ENCODE measurements around the gene SATB2.

Gene SATB2

DNA sequence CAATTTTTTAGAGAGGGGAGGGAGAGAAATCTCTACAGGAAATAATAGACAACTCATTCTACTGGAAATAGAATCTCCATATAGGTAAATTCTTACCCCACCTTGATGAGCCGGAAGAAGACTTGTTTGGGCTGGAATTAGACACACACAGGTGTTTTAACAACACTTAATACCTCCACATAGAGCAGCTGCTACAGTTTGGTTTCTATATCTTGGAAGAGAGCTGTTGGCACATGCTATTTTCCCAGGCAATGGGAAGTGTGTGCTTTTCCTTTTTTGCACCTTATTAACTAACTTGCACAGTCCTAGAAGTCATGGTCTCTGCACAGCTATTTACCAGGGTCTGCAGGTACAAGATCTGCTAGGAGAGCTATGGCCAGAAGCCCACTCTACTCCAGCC lies 73.7 kb downstream of the SATB2 start:
- TF ChIP-seq, protein P1, sequence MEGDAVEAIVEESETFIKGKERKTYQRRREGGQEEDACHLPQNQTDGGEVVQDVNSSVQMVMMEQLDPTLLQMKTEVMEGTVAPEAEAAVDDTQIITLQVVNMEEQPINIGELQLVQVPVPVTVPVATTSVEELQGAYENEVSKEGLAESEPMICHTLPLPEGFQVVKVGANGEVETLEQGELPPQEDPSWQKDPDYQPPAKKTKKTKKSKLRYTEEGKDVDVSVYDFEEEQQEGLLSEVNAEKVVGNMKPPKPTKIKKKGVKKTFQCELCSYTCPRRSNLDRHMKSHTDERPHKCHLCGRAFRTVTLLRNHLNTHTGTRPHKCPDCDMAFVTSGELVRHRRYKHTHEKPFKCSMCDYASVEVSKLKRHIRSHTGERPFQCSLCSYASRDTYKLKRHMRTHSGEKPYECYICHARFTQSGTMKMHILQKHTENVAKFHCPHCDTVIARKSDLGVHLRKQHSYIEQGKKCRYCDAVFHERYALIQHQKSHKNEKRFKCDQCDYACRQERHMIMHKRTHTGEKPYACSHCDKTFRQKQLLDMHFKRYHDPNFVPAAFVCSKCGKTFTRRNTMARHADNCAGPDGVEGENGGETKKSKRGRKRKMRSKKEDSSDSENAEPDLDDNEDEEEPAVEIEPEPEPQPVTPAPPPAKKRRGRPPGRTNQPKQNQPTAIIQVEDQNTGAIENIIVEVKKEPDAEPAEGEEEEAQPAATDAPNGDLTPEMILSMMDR (IDR thresholded peaks at IDR 0.05; ENCODE audit: insufficient read depth, low read length, missing control alignments) = no peak
- POLR2A ChIA-PET = no interaction called here
- DNase-seq (ENCODE audit: low read depth, low spot score) = no peak
- CTCF ChIA-PET = no interaction called here
- no peak overlapping the region for H3K4me3 ChIP-seq (ENCODE audit: low read depth, low read length)

- DNase-seq (ENCODE audit: low read depth, low spot score) = no peak
- ChIA-PET CTCF (no interaction called here), POLR2A (no interaction called here)
- TF ChIP-seq, protein P1 (IDR thresholded peaks at IDR 0.05; ENCODE audit: insufficient read depth, low read length, missing control alignments) = no peak
- H3K4me3 ChIP-seq (ENCODE audit: low read depth, low read length) = no peak overlapping the region
Measured at GRCh38 chr2:199383021-199383420, 74.7 kb downstream of the SATB2 start.

DNA sequence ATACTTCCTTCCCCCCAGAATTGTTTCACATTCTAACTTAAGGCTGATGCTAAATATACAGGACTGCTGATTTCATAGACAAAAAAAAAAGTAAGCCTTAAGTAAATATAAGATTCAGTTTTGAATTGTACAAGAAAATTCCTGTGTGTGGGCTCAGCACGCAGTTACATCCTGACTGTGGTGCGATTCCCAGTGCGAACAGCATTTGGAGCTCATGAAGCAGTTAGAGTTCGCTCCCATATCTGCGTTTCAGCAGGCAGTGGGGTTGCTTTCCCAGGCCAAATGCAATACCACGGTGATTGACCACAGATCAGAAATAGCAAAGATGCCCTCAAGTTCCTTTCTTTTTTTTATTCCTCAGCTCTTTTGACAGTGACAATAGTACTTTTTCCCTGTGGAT lies 75.6 kb downstream of the SATB2 start:
- CTCF ChIA-PET = interaction anchor here (1.4 kb wide), 1 partner anchor 10 kb away, joined by 3 read pairs; no protein-coding TSS in a partner anchor
- TF ChIP-seq, protein P1 (IDR thresholded peaks at IDR 0.05; ENCODE audit: insufficient read depth, low read length, missing control alignments) = no peak

DNA sequence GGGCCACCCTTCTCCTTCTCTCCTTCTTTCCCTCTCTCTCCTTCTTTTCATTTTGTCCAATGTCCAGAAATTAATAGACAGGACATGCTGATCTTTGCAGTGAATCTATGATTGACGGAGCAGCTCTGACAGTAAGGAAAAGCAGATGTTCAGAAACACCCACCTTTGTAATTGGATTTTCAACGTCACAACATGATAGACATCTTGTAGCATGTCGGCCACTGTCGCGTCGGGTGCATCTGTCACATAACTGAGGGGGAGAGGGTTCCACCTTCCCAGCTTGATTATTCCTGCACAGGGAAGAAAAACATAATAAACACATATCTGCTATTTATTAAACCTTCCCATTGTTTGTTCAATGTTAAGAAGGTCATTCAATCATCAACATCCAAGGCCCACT lies 76.2 kb downstream of the SATB2 start:
- H3K4me3 ChIP-seq (ENCODE audit: low read depth, low read length) = no peak overlapping the region
- no peak for DNase-seq (ENCODE audit: low read depth, low spot score)
- ChIA-PET POLR2A (no interaction called here), CTCF (interaction anchor here (0.7 to 1.4 kb wide), 2 partner anchors 10 to 12 kb away, joined by 3 to 4 read pairs; no protein-coding TSS in a partner anchor)
- TF ChIP-seq, protein P1 (IDR thresholded peaks at IDR 0.05; ENCODE audit: insufficient read depth, low read length, missing control alignments) = no peak

More for the DNA sequence above, 75.6 kb downstream of the SATB2 start:
- no peak overlapping the region for H3K4me3 ChIP-seq (ENCODE audit: low read depth, low read length)
- peak; percentile 14 for DNase-seq (ENCODE audit: low read depth, low spot score)
- POLR2A ChIA-PET = no interaction called here

DNA sequence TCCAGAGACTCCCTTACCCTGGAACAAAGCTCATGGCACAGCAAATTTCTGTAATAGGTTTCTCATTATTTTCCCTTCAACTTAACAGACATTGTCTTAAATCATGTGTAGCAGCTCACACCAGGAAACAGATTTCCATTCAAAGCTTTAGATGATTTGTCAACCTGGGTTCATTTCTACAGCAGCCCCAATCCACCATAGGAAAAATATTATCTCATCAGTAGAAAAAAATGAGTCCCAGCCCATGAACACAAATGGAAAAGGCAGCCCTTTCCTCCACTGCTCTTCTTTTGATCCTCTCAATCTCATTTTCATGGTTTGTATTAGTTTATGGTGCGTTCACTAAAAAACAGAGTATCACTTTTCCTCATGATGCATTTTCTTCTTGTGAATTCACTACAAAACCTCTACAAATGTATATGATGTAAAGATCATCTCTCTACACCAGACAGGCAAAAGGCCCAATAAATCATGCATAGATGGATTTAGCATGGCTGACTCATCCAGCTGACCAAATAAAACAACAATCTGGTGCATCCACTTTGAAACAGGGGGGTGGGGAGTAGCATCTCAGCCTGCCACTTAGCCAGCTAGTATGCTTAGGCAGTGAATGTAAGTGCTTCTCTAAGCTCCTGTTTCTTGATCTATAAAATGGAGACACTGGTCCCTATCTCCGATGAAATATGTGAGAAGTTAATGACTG lies 78.6 kb downstream of the SATB2 start:
- ChIA-PET CTCF (interaction anchor here (0.7 to 1.3 kb wide), 2 partner anchors 16 to 85 kb away, joined by 3 to 5 read pairs; no protein-coding TSS in a partner anchor), POLR2A (interaction anchor here (1.4 kb wide), 1 partner anchor 30 kb away, joined by 4 read pairs; no protein-coding TSS in a partner anchor)
- DNase-seq (ENCODE audit: low read depth, low spot score) = peak; percentile 36
- TF ChIP-seq, protein P1 (IDR thresholded peaks at IDR 0.05; ENCODE audit: insufficient read depth, low read length, missing control alignments) = no peak
- no peak overlapping the region for H3K4me3 ChIP-seq (ENCODE audit: low read depth, low read length)

DNA sequence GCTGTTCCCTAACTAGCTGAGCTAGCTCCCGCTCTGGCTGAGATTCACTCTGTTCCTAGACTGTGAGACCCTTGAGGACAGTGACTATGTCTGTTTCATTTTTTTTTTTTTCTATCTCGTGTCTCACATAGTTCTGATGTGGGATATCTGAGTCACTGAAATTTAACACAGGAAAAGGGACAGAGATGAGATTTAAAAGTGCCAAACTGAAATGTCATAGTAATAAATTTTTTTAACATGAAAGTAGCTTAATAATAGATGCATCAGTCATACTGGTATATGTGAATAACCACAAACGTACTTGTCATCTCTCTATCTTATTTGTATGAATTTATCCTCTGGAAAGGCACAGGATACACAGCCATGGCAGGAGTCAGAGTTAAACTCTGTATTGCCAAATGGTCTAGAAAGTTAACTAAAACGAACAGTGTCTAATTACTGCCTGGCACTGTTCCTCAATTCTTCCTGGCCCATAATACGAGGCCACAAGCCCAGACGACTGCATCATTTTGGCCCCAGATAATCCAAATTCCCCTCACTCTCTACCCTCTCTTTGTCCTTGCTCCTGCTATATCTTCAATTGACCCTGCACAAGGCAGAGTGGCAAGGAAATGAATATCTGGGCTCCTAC lies 87.5 kb downstream of the SATB2 start:
- TF ChIP-seq, protein P1 (IDR thresholded peaks at IDR 0.05; ENCODE audit: insufficient read depth, low read length, missing control alignments) = no peak
- no peak overlapping the region for H3K4me3 ChIP-seq (ENCODE audit: low read depth, low read length)
- POLR2A ChIA-PET = no interaction called here
- DNase-seq (ENCODE audit: low read depth, low spot score) = no peak
- CTCF ChIA-PET = interaction anchor here (0.8 to 1.4 kb wide), 3 partner anchors 12 to 115 kb away, joined by 3 to 4 read pairs (median 4); no protein-coding TSS in a partner anchor
